ENCODE data around the gene SLC22A16. TPM values are rescaled to one million over a fixed set of nuclear protein-coding genes. Genes with fewer than 3 reads are reported as not detected.

The SLC22A16 gene
- polyA plus RNA-seq, 1 of the 3 experiments (the other 2 are of a cell fraction): not detected

GRCh38 chr6:110394409-110394808, 82.0 kb downstream of the SLC22A16 start:
- no peaks in the 10 kb centered on the region for H3K36me3 ChIP-seq (replicated peaks in 1 of 2; ENCODE audit: control insufficient read depth in 1 of 2, insufficient read depth in 2 of 2, low read length in 1 of 2)
- no peaks in the 10 kb centered on the region for H3K9me3 ChIP-seq
- H3F3A ChIP-seq (replicated peaks; ENCODE audit: insufficient read depth): no peaks in the 10 kb centered on the region
- WGBS (ENCODE audit: low lambda C conversion rate): 75% methylated on average over 4 of the region's 4 CpGs
- H3K9ac ChIP-seq: no peak overlapping the region
- DNase-seq: no peak
- no peaks in the 10 kb centered on the region for H3K27me3 ChIP-seq (ENCODE audit: insufficient read depth)
- ChIA-PET CTCF (interaction anchor here (5.2 to 7.1 kb wide), 3 partner anchors 10 to 690 kb away, joined by 29 to 97 read pairs (median 77); no protein-coding TSS in a partner anchor), POLR2A (no interaction called here)
- no peak overlapping the region for H3K4me2 ChIP-seq
- no peaks in the 10 kb centered on the region for H3K9me2 ChIP-seq
- H3K27ac ChIP-seq (ENCODE audit: low read depth in 2 of 2, low read length in 1 of 2): no peak overlapping the region
- no peaks in the 10 kb centered on the region for H4K20me1 ChIP-seq (ENCODE audit: insufficient read depth)
- peaks cover 0 to 4% of the 10 kb centered on the region in 2 experiments; a peak in 2 of 4 replicates for H3K4me1 ChIP-seq (ENCODE audit: control insufficient read depth in 1 of 2, insufficient read depth in 2 of 2, low read depth in 1 of 2, low read length in 1 of 2)
- no peak overlapping the region for H2AFZ ChIP-seq (ENCODE audit: low read depth)
- TF ChIP-seq SMC3 (IDR thresholded peaks at IDR 0.05; ENCODE audit: low read depth, low read length): no peak
- TF ChIP-seq, protein P1, sequence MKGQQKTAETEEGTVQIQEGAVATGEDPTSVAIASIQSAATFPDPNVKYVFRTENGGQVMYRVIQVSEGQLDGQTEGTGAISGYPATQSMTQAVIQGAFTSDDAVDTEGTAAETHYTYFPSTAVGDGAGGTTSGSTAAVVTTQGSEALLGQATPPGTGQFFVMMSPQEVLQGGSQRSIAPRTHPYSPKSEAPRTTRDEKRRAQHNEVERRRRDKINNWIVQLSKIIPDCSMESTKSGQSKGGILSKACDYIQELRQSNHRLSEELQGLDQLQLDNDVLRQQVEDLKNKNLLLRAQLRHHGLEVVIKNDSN (IDR thresholded peaks at IDR 0.05; ENCODE audit: borderline replicate concordance, low read depth): no peak
- no peak for TF ChIP-seq TEAD4 (IDR thresholded peaks at IDR 0.05; ENCODE audit: borderline replicate concordance, insufficient read depth)
- TF ChIP-seq, protein P2, sequence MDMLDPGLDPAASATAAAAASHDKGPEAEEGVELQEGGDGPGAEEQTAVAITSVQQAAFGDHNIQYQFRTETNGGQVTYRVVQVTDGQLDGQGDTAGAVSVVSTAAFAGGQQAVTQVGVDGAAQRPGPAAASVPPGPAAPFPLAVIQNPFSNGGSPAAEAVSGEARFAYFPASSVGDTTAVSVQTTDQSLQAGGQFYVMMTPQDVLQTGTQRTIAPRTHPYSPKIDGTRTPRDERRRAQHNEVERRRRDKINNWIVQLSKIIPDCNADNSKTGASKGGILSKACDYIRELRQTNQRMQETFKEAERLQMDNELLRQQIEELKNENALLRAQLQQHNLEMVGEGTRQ (IDR thresholded peaks at IDR 0.05; ENCODE audit: borderline replicate concordance, low read depth, low read length): no peak
- TF ChIP-seq MEF2A (IDR thresholded peaks at IDR 0.05; ENCODE audit: borderline replicate concordance, low read depth): no peak
- no peak for TF ChIP-seq EZH2phosphoT487 (IDR thresholded peaks at IDR 0.05; ENCODE audit: borderline replicate concordance, low read depth)
- TF ChIP-seq RXRA (IDR thresholded peaks at IDR 0.05; ENCODE audit: borderline replicate concordance, low read depth): no peak
- TF ChIP-seq, protein P3, sequence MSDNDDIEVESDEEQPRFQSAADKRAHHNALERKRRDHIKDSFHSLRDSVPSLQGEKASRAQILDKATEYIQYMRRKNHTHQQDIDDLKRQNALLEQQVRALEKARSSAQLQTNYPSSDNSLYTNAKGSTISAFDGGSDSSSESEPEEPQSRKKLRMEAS (IDR thresholded peaks at IDR 0.05; ENCODE audit: low read depth): no peak
- TF ChIP-seq POLR2AphosphoS5 (IDR thresholded peaks at IDR 0.05; ENCODE audit: low read depth, low read length): no peak
- TF ChIP-seq PBX3 (IDR thresholded peaks at IDR 0.05): no peak
- TF ChIP-seq RFX5 (IDR thresholded peaks at IDR 0.05; ENCODE audit: low read length): no peak
- TF ChIP-seq NFIC (IDR thresholded peaks at IDR 0.05; ENCODE audit: borderline replicate concordance): no peak
- H3K79me2 ChIP-seq (ENCODE audit: insufficient read depth): no peaks in the 10 kb centered on the region
- H3K4me3 ChIP-seq (ENCODE audit: low read depth in 2 of 2, low read length in 1 of 2): no peak overlapping the region

GRCh38 chr6:110392727-110393126, 83.7 kb downstream of the SLC22A16 start:
- no peak overlapping the region for H3K4me3 ChIP-seq (ENCODE audit: low read depth in 2 of 2, low read length in 1 of 2)
- H3K9ac ChIP-seq: no peak overlapping the region
- H3K9me2 ChIP-seq: no peaks in the 10 kb centered on the region
- H3K9me3 ChIP-seq: no peaks in the 10 kb centered on the region
- CTCF ChIA-PET: interaction anchor here (1.0 to 7.1 kb wide), 11 partner anchors 12 to 866 kb away, joined by 3 to 97 read pairs (median 6); partner anchors contain the start of genes CDC40, GPR6 and WASF1
- no peaks in the 10 kb centered on the region for H3K27me3 ChIP-seq (ENCODE audit: insufficient read depth)
- no peak overlapping the region for H3K4me2 ChIP-seq
- no peaks in the 10 kb centered on the region for H3F3A ChIP-seq (replicated peaks; ENCODE audit: insufficient read depth)
- WGBS (ENCODE audit: low lambda C conversion rate): 84% methylated on average over 4 of the region's 9 CpGs
- H4K20me1 ChIP-seq (ENCODE audit: insufficient read depth): no peaks in the 10 kb centered on the region
- POLR2A ChIA-PET: no interaction called here
- no peak for DNase-seq
- no peaks in the 10 kb centered on the region for H3K36me3 ChIP-seq (replicated peaks in 1 of 2; ENCODE audit: control insufficient read depth in 1 of 2, insufficient read depth in 2 of 2, low read length in 1 of 2)
- H3K27ac ChIP-seq (ENCODE audit: low read depth in 2 of 2, low read length in 1 of 2): no peak overlapping the region
- peaks cover 0 to 4% of the 10 kb centered on the region in 2 experiments; a peak in 2 of 4 replicates for H3K4me1 ChIP-seq (ENCODE audit: control insufficient read depth in 1 of 2, insufficient read depth in 2 of 2, low read depth in 1 of 2, low read length in 1 of 2)
- H2AFZ ChIP-seq (ENCODE audit: low read depth): no peak overlapping the region
- H3K79me2 ChIP-seq (ENCODE audit: insufficient read depth): no peaks in the 10 kb centered on the region
- TF ChIP-seq RAD21 (IDR thresholded peaks at IDR 0.05; ENCODE audit: low read length) (no peak), YY1 (IDR thresholded peaks at IDR 0.05; ENCODE audit: low read depth) (no peak), SMC3 (IDR thresholded peaks at IDR 0.05; ENCODE audit: low read depth, low read length) (no peak), CHD2 (IDR thresholded peaks at IDR 0.05; ENCODE audit: low read length, partially characterized antibody) (no peak), EP300 (IDR thresholded peaks at IDR 0.05; ENCODE audit: borderline replicate concordance in 1 of 2, low read depth in 1 of 2, low read length in 1 of 2) (no peak), POLR2AphosphoS5 (IDR thresholded peaks at IDR 0.05; ENCODE audit: low read depth, low read length) (no peak), REST (IDR thresholded peaks at IDR 0.05; ENCODE audit: low read depth, low read length) (no peak), GATA2 (CRISPR knock-in tag; IDR thresholded peaks at IDR 0.05) (no peak), RXRA (IDR thresholded peaks at IDR 0.05; ENCODE audit: borderline replicate concordance, low read depth) (no peak), ZBTB33 (IDR thresholded peaks at IDR 0.05; ENCODE audit: borderline replicate concordance, low read depth) (no peak)

Data from SK-N-SH (cell line).